ENCODE measurements around the gene NUMA1.

NUMA1 gene

GRCh38 chr11:72100462-72100861, 20.1 kb upstream of the NUMA1 start:
- no peak for DNase-seq (ENCODE audit: low read depth)

GRCh38 chr11:72100009-72100408, 19.7 kb upstream of the NUMA1 start:
- DNase-seq (ENCODE audit: low read depth) = no peak

GRCh38 chr11:72098741-72099140, 18.4 kb upstream of the NUMA1 start:
- no peak for DNase-seq (ENCODE audit: low read depth)

- no peak for DNase-seq (ENCODE audit: low read depth)
These were observed 10.9 kb upstream of the NUMA1 start for GRCh38 chr11:72091292-72091691.

GRCh38 chr11:72088076-72088808, 7.9 kb upstream of the NUMA1 start:
- DNase-seq (ENCODE audit: low read depth) = no peak

- DNase-seq (ENCODE audit: low read depth) = no peak
These were observed 5.4 kb upstream of the NUMA1 start for GRCh38 chr11:72085621-72086351.

- DNase-seq (ENCODE audit: low read depth) = no peak
These were observed 4.6 kb upstream of the NUMA1 start for GRCh38 chr11:72084965-72085364.

- DNase-seq (ENCODE audit: low read depth) = no peak
These were observed 3.7 kb upstream of the NUMA1 start for GRCh38 chr11:72084076-72084475.

GRCh38 chr11:72083414-72083813, 3.1 kb upstream of the NUMA1 start:
- no peak for DNase-seq (ENCODE audit: low read depth)

GRCh38 chr11:72081821-72082453, 1.6 kb upstream of the NUMA1 start:
- no peak for DNase-seq (ENCODE audit: low read depth)

- DNase-seq (ENCODE audit: low read depth) = no peak
These were observed 872 bp upstream of the NUMA1 start for GRCh38 chr11:72081184-72081644.

- no peak for DNase-seq (ENCODE audit: low read depth)
These were observed 470 bp downstream of the NUMA1 start for GRCh38 chr11:72079819-72080325.

GRCh38 chr11:72078477-72078876, 1.9 kb downstream of the NUMA1 start:
- DNase-seq (ENCODE audit: low read depth) = no peak

GRCh38 chr11:72075756-72076155, 4.6 kb downstream of the NUMA1 start:
- no peak for DNase-seq (ENCODE audit: low read depth)

GRCh38 chr11:72075109-72075508, 5.2 kb downstream of the NUMA1 start:
- DNase-seq (ENCODE audit: low read depth) = no peak

- DNase-seq (ENCODE audit: low read depth) = peak; percentile 84
These were observed 8.0 kb downstream of the NUMA1 start for GRCh38 chr11:72072348-72072747.

- no peak for DNase-seq (ENCODE audit: low read depth)
These were observed 9.9 kb downstream of the NUMA1 start for GRCh38 chr11:72070491-72070890.

- peak; percentile 76 for DNase-seq (ENCODE audit: low read depth)
These were observed 10.5 kb downstream of the NUMA1 start for GRCh38 chr11:72069787-72070251.

GRCh38 chr11:72069200-72069599, 11.1 kb downstream of the NUMA1 start:
- DNase-seq (ENCODE audit: low read depth) = no peak

- no peak for DNase-seq (ENCODE audit: low read depth)
These were observed 12.7 kb downstream of the NUMA1 start for GRCh38 chr11:72067676-72068075.

- DNase-seq (ENCODE audit: low read depth) = no peak
These were observed 13.1 kb downstream of the NUMA1 start for GRCh38 chr11:72067266-72067665.

GRCh38 chr11:72066855-72067254, 13.5 kb downstream of the NUMA1 start:
- no peak for DNase-seq (ENCODE audit: low read depth)

Data from HS-5 (cell line).